SH-SY5Y (cell line): ENCODE data around the gene KIF2C.

ENCODE experiments used
- GATA2 ChIP-seq: IDR thresholded peaks from 2 replicates; pipeline ENCODE4 v1.6.1; 2011; ENCODE audit warnings: mild to moderate bottlenecking, low read depth, low read length
- GATA3 ChIP-seq: IDR thresholded peaks from 2 replicates; pipeline ENCODE4 v1.6.1; 2011; ENCODE audit warnings: low read depth, mild to moderate bottlenecking, low read length, moderate library complexity

- TF ChIP-seq GATA2 = no peak
- no peak for TF ChIP-seq GATA3
Observed at GRCh38 chr1:44808938-44809917, 69.6 kb downstream of the KIF2C start.
